ENCODE results near the gene NDUFS4.
"Not testable (repeated sequence)": the region's sequence is repeated elsewhere in the genome, so short reads cannot be mapped to it uniquely, and the experiment has no call there.

NDUFS4 gene

DNA sequence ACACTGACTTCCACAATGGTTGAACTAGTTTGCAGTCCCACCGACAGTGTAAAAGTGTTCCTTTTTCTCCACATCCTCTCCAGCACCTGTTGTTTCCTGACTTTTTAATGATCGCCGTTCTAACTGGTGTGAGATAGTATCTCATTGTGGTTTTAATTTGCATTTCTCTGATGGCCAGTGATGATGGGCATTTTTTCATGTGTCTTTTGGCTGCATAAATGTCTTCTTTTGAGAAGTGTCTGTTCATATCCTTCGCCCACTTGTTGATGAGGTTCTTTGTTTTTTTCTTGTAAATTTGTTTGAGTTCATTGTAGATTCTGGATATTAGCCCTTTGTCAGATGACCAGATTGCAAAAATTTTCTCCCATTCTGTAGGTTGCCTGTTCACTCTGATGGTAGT, 100.1 kb downstream of the NDUFS4 start:
- DNase-seq (ENCODE audit: low read depth in 3 of 3): not testable (repeated sequence)

GRCh38 chr5:53665313-53665712, 104.9 kb downstream of the NDUFS4 start:
- not testable (repeated sequence) for DNase-seq (ENCODE audit: low read depth in 3 of 3)

- DNase-seq (ENCODE audit: low read depth in 3 of 3): no peak
Observed at GRCh38 chr5:53667621-53668020, 107.2 kb downstream of the NDUFS4 start.

- no peak for DNase-seq (ENCODE audit: low read depth in 3 of 3)
Observed at GRCh38 chr5:53671447-53671846, 111.0 kb downstream of the NDUFS4 start.

- no peak for DNase-seq (ENCODE audit: low read depth in 3 of 3)
Observed at GRCh38 chr5:53674121-53674520, 113.7 kb downstream of the NDUFS4 start.

GRCh38 chr5:53677632-53678031, 117.2 kb downstream of the NDUFS4 start:
- DNase-seq (ENCODE audit: low read depth in 3 of 3): no peak

- no peak for DNase-seq (ENCODE audit: low read depth in 3 of 3)
Observed at GRCh38 chr5:53678981-53679660, 118.7 kb downstream of the NDUFS4 start.

- DNase-seq (ENCODE audit: low read depth in 3 of 3): no peak
Observed at GRCh38 chr5:53681079-53681478, 120.6 kb downstream of the NDUFS4 start.

- no peak for DNase-seq (ENCODE audit: low read depth in 3 of 3)
Observed at GRCh38 chr5:53691014-53691413, 130.6 kb downstream of the NDUFS4 start.

GRCh38 chr5:53694520-53695022, 134.1 kb downstream of the NDUFS4 start:
- no peak for DNase-seq (ENCODE audit: low read depth in 3 of 3)

- not testable (repeated sequence) for DNase-seq (ENCODE audit: low read depth in 3 of 3)
Observed at GRCh38 chr5:53710405-53710804, 150.0 kb downstream of the NDUFS4 start.

- no peak for DNase-seq (ENCODE audit: low read depth in 3 of 3)
Observed at GRCh38 chr5:53712327-53712726, 151.9 kb downstream of the NDUFS4 start.

DNA sequence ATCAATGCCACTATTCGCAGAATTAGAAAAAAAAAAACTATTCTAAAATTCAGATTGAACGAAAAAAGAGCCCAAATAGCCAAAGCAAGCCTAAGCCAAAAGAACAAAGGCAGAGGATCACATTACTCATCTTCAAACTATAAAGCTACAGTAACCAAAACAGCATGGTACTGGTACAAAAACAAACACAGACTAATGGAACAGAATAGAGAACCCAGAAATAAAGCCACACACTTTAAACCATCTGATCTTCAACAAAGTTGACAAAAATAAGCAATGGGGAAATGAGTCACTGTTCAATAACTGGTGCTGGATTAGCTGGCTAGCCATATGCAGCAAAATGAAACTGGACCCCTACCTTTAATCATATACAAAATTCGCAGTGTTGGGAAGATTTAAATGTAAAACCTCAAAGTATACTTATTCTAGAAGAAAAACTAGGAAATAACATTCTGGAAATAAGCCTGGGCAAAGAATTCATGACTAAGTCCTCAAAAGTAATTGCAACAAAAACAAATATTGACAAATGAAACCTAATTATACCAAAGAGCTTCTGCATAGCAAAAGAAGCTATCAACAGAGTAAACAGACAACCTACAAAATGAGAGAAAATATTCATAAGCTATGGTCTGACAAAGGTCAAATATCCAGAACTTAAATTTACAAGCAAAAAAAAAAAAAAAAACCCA, 153.7 kb downstream of the NDUFS4 start:
- no peak for DNase-seq (ENCODE audit: low read depth in 3 of 3)

- DNase-seq (ENCODE audit: low read depth in 3 of 3): no peak
Observed at GRCh38 chr5:53714667-53715010, 154.2 kb downstream of the NDUFS4 start.

DNA sequence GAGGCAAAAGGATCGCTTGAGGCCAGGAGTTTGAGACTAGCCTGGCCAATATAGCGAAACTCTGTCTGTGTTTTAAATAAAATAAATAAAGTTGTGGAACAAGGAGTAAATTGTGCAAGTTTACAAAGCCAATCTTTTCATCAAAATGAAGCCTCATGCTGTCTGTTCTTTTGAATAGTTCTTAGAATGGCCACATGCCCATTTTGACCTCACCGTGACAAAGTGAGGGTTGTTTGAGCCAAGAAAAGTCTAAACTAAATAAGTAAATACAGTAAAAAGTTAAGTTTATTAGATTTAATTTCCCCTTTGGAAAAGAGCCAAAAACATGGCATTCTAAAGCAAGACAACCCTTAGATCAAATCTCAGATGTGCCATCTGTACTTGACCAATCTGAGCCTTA, 165.7 kb downstream of the NDUFS4 start:
- DNase-seq (ENCODE audit: low read depth in 3 of 3): no peak

GRCh38 chr5:53730943-53731342, 170.5 kb downstream of the NDUFS4 start:
- no peak for DNase-seq (ENCODE audit: low read depth in 3 of 3)

All from stimulated activated CD4-positive, alpha-beta T cell treated with anti-CD3 and anti-CD28 coated beads, TNF-alpha, amount 100 ng/mL, for 48 hours (primary cell).